ENCODE measurements around the gene CORO2B. TPM values are rescaled to one million over a fixed set of nuclear protein-coding genes. Genes with fewer than 3 reads are reported as not detected.
A peak's percentile ranks its signal among the peaks of the same experiment; 100 is the strongest.

CORO2B gene
- total and polyA plus RNA-seq, 8 donors: 0.56 to 7.7 (median 1.7) TPM

DNA sequence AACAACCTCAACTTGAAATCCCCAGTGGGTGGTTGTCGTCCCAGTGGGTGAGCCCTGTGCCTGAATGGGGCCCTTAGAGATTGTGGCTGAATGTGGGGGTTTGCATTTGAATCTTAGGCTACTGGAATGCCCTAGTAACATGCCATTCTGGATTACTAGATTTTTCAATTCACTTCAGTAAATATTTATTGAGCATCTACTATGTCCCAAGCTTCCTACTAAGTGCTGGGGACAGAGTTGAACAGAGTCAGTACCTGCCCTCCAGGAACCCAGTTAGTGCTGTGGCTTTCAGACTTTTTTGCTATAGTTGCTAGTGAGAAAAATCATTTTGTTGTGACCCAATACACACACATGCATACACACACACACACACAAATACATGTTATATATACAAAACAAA is 39.0 kb downstream of the CORO2B start:
- Histone ChIP-seq H3K4me1 (no peaks in the 10 kb centered on the region), H3K4me3 (no peak overlapping the region), H3K27me3 (no peaks in the 10 kb centered on the region), H3K9me3 (no peaks in the 10 kb centered on the region), H3K36me3 (no peaks in the 10 kb centered on the region), H3K27ac (no peak overlapping the region)
- intact Hi-C loops (cut with DNase I): no loop called here
- DNase-seq: no peak
- 94 to 100% methylated on average over 1 of the region's 1 CpG for WGBS, 2 donors
- ATAC-seq: no peak
- TF ChIP-seq CTCF (IDR thresholded peaks at IDR 0.05): no peak
- no peak for FAIRE-seq

- ATAC-seq (peak in 3 of 4 donors; percentile 21 to 32 (median 31)), DNase-seq (no peak), FAIRE-seq (no peak)
- Histone ChIP-seq H3K4me3 (no peak overlapping the region), H3K36me3 (no peaks in the 10 kb centered on the region), H3K4me1 (no peaks in the 10 kb centered on the region), H3K27ac (no peak overlapping the region), H3K9me3 (no peaks in the 10 kb centered on the region), H3K27me3 (no peaks in the 10 kb centered on the region)
- WGBS, 2 donors: 29 to 31% methylated on average over 4 of the region's 4 CpGs
- intact Hi-C loops (cut with DNase I): no loop called here
- no peak for TF ChIP-seq CTCF (IDR thresholded peaks at IDR 0.05)
Measured at GRCh38 chr15:68618394-68618793, 39.6 kb downstream of the CORO2B start.

GRCh38 chr15:68618908-68619698 is 40.3 kb downstream of the CORO2B start:
- Histone ChIP-seq H3K27me3 (no peaks in the 10 kb centered on the region), H3K27ac (no peak overlapping the region), H3K9me3 (no peaks in the 10 kb centered on the region), H3K4me3 (no peak overlapping the region), H3K36me3 (no peaks in the 10 kb centered on the region), H3K4me1 (no peaks in the 10 kb centered on the region)
- no peak for DNase-seq
- 62 to 68% methylated on average over 4 of the region's 4 CpGs for WGBS, 2 donors
- ATAC-seq: no peak
- FAIRE-seq: no peak
- TF ChIP-seq CTCF (IDR thresholded peaks at IDR 0.05): no peak
- intact Hi-C loops (cut with DNase I): no loop called here

GRCh38 chr15:68620721-68621527 is 42.1 kb downstream of the CORO2B start:
- Histone ChIP-seq H3K27ac (no peak overlapping the region), H3K36me3 (no peaks in the 10 kb centered on the region), H3K9me3 (no peaks in the 10 kb centered on the region), H3K4me3 (no peak overlapping the region), H3K27me3 (no peaks in the 10 kb centered on the region), H3K4me1 (no peaks in the 10 kb centered on the region)
- ATAC-seq: peak in 3 of 4 donors; percentile 36 to 76 (median 76)
- WGBS, 2 donors: 82 to 85% methylated on average over 19 of the region's 19 CpGs
- peak in 2 of 6 donors; percentile 41 to 49 for DNase-seq
- intact Hi-C loops (cut with DNase I): no loop called here
- no peak for TF ChIP-seq CTCF (IDR thresholded peaks at IDR 0.05)
- FAIRE-seq: no peak

All from pancreas (tissue), 10 donors.